IMR-90 (cell line): ENCODE measurements around the gene CMTR1. TPM values are rescaled to one million over a fixed set of nuclear protein-coding genes. Genes with fewer than 3 reads are reported as not detected.

ENCODE experiments used
- ATAC-seq: fragments of 200-7000 bp; cut with Tn5 transposase; 2 replicates; pipeline ENCODE4 v1.9.1; 2020; ENCODE audit warnings: low read depth, mild to moderate bottlenecking, moderate library complexity
- BruUV-seq: library from RNA; stranded (reverse); fragments of 400-500 nt; replicated peaks from 2 replicates; lab custom pipeline; 2021; lab: Mats Ljungman, UMichigan
- CTCF ChIA-PET: fragments of 300-600 bp; formaldehyde crosslinking; extraction: SDS; loops from one replicate; lab custom pipeline; 2021; ENCODE audit warnings: antibody characterized with exemption; lab: Yijun Ruan, JAX
- POLR2A ChIA-PET: fragments of 300-600 bp; sonication (Branson Sonifier 250); formaldehyde crosslinking; loops from one replicate; lab custom pipeline; 2022; ENCODE audit warnings: antibody characterized with exemption; ENCODE audit not compliant: unreplicated experiment; lab: Charles Lee
- DNase-seq: peaks from one replicate; pipeline ENCODE4 v3.0.0; 2013
- H2AFZ ChIP-seq: replicated peaks from 2 replicates; pipeline ENCODE3; 2013; ENCODE audit warnings: low read length, mild to moderate bottlenecking; ENCODE audit not compliant: poor library complexity
- H2AK5ac ChIP-seq: 2 replicates; pipeline ENCODE4 v1.6.1; 2013; ENCODE audit warnings: low read depth, low read length, inconsistent platforms
- H2AK9ac ChIP-seq: replicated peaks from 2 replicates; pipeline ENCODE3; 2013; ENCODE audit warnings: mild to moderate bottlenecking, low read depth, low read length, moderate library complexity; ENCODE audit not compliant: poor library complexity
- H2BK120ac ChIP-seq: 2 replicates; pipeline ENCODE4 v1.6.1; 2013; ENCODE audit warnings: low read depth, low read length, inconsistent platforms
- H2BK15ac ChIP-seq: 3 replicates; pipeline ENCODE4 v1.6.1; 2013; ENCODE audit warnings: low read depth, low read length, inconsistent platforms
- H2BK20ac ChIP-seq: 2 replicates; pipeline ENCODE4 v1.6.1; 2013; ENCODE audit warnings: low read depth, mild to moderate bottlenecking, inconsistent platforms, low read length, moderate library complexity
- H2BK5ac ChIP-seq: 2 replicates; pipeline ENCODE4 v1.6.1; 2013; ENCODE audit warnings: mild to moderate bottlenecking, low read depth, low read length, inconsistent platforms; ENCODE audit not compliant: poor library complexity, severe bottlenecking
- H3K14ac ChIP-seq: replicated peaks from 2 replicates; pipeline ENCODE4 v1.6.1; 2013; ENCODE audit warnings: low read depth, low read length, inconsistent platforms
- H3K18ac ChIP-seq: 2 replicates; pipeline ENCODE4 v1.6.1; 2013; ENCODE audit warnings: low read depth, low read length, control low read depth
- H3K23ac ChIP-seq: 2 replicates; pipeline ENCODE4 v1.6.1; 2013; ENCODE audit warnings: low read depth, low read length, inconsistent platforms
- H3K27ac ChIP-seq: 2 replicates; pipeline ENCODE4 v1.5.1; 2013; ENCODE audit warnings: mild to moderate bottlenecking, control low read depth, low read length; ENCODE audit not compliant: insufficient read depth
- H3K27me3 ChIP-seq: 2 replicates; pipeline ENCODE4 v1.6.1; 2013; ENCODE audit warnings: low read length; ENCODE audit not compliant: control insufficient read depth, insufficient read depth
- H3K36me3 ChIP-seq: 2 replicates; pipeline ENCODE4 v1.6.1; 2013; ENCODE audit warnings: low read length, mixed read lengths; ENCODE audit not compliant: control insufficient read depth, insufficient read depth
- H3K4ac ChIP-seq: 2 replicates; pipeline ENCODE4 v1.6.1; 2013; ENCODE audit warnings: low read depth, low read length, inconsistent platforms
- H3K4me1 ChIP-seq: 2 replicates; pipeline ENCODE4 v1.6.1; 2013; ENCODE audit warnings: low read length, mixed read lengths; ENCODE audit not compliant: control insufficient read depth, insufficient read depth
- H3K4me2 ChIP-seq: 2 replicates; pipeline ENCODE4 v1.6.1; 2013; ENCODE audit warnings: low read depth, mild to moderate bottlenecking, control low read depth, low read length, moderate library complexity
- H3K4me3 ChIP-seq: 2 replicates; pipeline ENCODE4 v1.5.1; 2013; ENCODE audit warnings: low read depth, mild to moderate bottlenecking, control low read depth, low read length, moderate library complexity; ENCODE audit not compliant: insufficient read depth
- H3K56ac ChIP-seq: 2 replicates; pipeline ENCODE4 v1.6.1; 2013; ENCODE audit warnings: low read length, inconsistent platforms; ENCODE audit not compliant: insufficient read depth; ENCODE audit errors: extremely low read depth
- H3K79me1 ChIP-seq, 2 experiments: 2 replicates each; pipeline ENCODE4 v1.6.1; 2013; ENCODE audit warnings: low read length in 2 of 2, inconsistent platforms in 1 of 2, low read depth in 1 of 2
- H3K9ac ChIP-seq: 2 replicates; pipeline ENCODE4 v1.6.1; 2013; ENCODE audit warnings: low read depth, low read length, control low read depth
- H3K9me1 ChIP-seq: 2 replicates; pipeline ENCODE4 v1.6.1; 2013; ENCODE audit warnings: low read length, inconsistent platforms; ENCODE audit not compliant: insufficient read depth
- H3K9me3 ChIP-seq: 2 replicates; pipeline ENCODE4 v1.6.1; 2013; ENCODE audit warnings: low read length; ENCODE audit not compliant: control insufficient read depth, insufficient read depth
- H4K20me1 ChIP-seq: 2 replicates; pipeline ENCODE4 v1.6.1; 2013; ENCODE audit warnings: low read length, inconsistent platforms; ENCODE audit not compliant: insufficient read depth
- H4K5ac ChIP-seq: 2 replicates; pipeline ENCODE4 v1.6.1; 2013; ENCODE audit warnings: mild to moderate bottlenecking, low read depth, low read length, control low read depth
- H4K8ac ChIP-seq, 2 experiments: 2 replicates each; pipeline ENCODE4 v1.6.1; 2013; ENCODE audit warnings: low read depth in 2 of 2, low read length in 2 of 2, control low read depth in 1 of 2, inconsistent platforms in 1 of 2
- H4K91ac ChIP-seq: 2 replicates; pipeline ENCODE4 v1.6.1; 2013; ENCODE audit warnings: low read depth, low read length, inconsistent platforms; ENCODE audit not compliant: insufficient read depth
- MXI1 ChIP-seq: IDR thresholded peaks from 2 replicates; pipeline ENCODE4 v1.6.1; 2012; ENCODE audit warnings: low read depth, mild to moderate bottlenecking, low read length, moderate library complexity, borderline replicate concordance
- RAD21 ChIP-seq: IDR thresholded peaks from 2 replicates; pipeline ENCODE4 v1.6.1; 2012; ENCODE audit warnings: low read length, improper control_type of control experiment
- SMC3 ChIP-seq: fragments of 150-350 bp; IDR thresholded peaks from 2 replicates; pipeline ENCODE4 v1.6.1; 2016; ENCODE audit warnings: low read depth, mild to moderate bottlenecking, antibody characterized with exemption, low read length, moderate library complexity
- WGBS, 2 experiments: methylation state at CpG; one replicate each; pipeline versions ENCODE4 v1.1.5 to v1.1.7; 2013; ENCODE audit warnings: missing lambda C conversion rate in 2 of 2; ENCODE audit not compliant: insufficient read length in 1 of 2; ENCODE audit errors: extremely low coverage in 2 of 2; 5-methylcytosine and 5-hydroxymethylcytosine counted together
- dilution Hi-C: fragments of 300-500 bp; cut with HindIII; formaldehyde crosslinking; loops from one replicate; pipeline ENCODE4 v1.14.3; 2018; ENCODE audit warnings: low sequenced_read_pairs; ENCODE audit not compliant: unreplicated experiment
- in situ Hi-C: fragments of 300-500 bp; cut with MboI; formaldehyde crosslinking; loops from 3 replicates; pipeline ENCODE4 v1.14.3; 2019; ENCODE audit warnings: low sequenced_read_pairs, inconsistent platforms, mixed read lengths
- intact Hi-C: fragments of 100-400 bp; cut with micrococcal nuclease; formaldehyde crosslinking; loops from 2 replicates; pipeline ENCODE4 v1.10.0; 2022
- polyA plus RNA-seq, 3 experiments: library from polyadenylated mRNA; depleted of rRNA; stranded (reverse); fragments of >200 nt; gene quantifications; 2 replicates each; pipeline ENCODE4 v1.2.3, GENCODE V29; 2012; ENCODE audit warnings: low replicate concordance in 1 of 3
- total RNA-seq: library from RNA; depleted of rRNA; stranded (reverse); fragments of >200 nt; gene quantifications from 2 replicates; pipeline ENCODE4 v1.2.3, GENCODE V29; 2012

The CMTR1 gene
- total and polyA plus RNA-seq, 2 of the 4 experiments (the other 2 are of a cell fraction) = 22.6 to 30.1 TPM

DNA sequence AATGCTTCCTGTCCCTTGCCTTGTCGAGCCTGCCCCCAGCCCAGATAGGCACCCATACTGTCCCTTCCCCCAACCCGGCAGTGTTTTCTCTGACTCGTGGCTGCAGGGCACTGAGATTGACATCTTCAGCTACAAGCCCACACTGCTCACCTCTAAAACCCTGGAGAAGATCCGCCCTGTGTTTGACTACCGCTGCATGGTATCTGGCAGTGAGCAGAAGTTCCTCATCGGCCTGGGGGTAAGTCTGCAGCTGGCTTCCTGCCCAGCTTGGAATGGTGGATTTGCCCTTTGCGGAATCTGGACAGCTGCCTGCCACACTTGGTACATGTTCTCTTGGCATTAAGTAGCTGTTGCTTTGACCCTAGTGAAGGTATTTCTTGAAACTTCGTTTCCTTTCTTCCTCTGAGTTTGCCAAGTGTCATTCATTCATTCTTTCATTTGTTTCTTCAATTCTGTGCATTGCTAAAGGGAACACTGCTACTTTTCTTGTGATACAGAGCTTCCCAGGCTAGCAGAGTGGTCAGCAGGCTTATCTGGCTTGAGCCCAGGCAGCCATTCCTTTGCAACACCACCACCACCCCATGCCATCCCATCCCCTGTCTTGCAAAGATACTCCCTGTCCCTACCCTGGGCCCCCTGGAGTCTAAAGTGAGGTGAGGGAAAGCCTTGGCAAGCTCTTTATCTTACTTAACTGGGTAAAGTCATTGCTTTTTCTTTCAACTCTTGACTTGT lies 40.5 kb downstream of the CMTR1 start:
- Histone ChIP-seq H3K27me3 (no peaks in the 10 kb centered on the region), H3K4me3 (no peak overlapping the region), H3K18ac (no peak overlapping the region), H4K5ac (no peak overlapping the region), H2BK20ac (no peak overlapping the region), H3K4me1 (no peaks in the 10 kb centered on the region), H3K4ac (no peak overlapping the region), H3K4me2 (no peak overlapping the region), H2AK5ac (no peak overlapping the region), H3K27ac (no peak overlapping the region), H3K56ac (no peak overlapping the region), H2BK15ac (no peak overlapping the region), H3K14ac (no peak overlapping the region), H3K9me1 (0 out of 2 replicates have a peak, but pooled peaks cover 2% of the 10 kb centered on the region), H2AK9ac (no peak overlapping the region), H4K20me1 (no peaks in the 10 kb centered on the region; the same call in 1 of the 2 replicates), H4K8ac (no peak overlapping the region), H3K23ac (no peak overlapping the region), H2BK120ac (no peak overlapping the region), H3K9me3 (no peaks in the 10 kb centered on the region), H3K79me1 (peaks cover 0 to 2% of the 10 kb centered on the region in 2 experiments; a peak in 1 of 4 replicates), H2AFZ (no peak overlapping the region), H3K36me3 (peaks cover 51% of the 10 kb centered on the region), H4K91ac (no peak overlapping the region), H3K9ac (no peak overlapping the region), H2BK5ac (no peak overlapping the region)
- CTCF ChIA-PET = interaction anchor here (1.1 kb wide), 1 partner anchor 92 kb away, joined by 4 read pairs; no protein-coding TSS in a partner anchor
- in situ Hi-C loops (no loop called here), dilution Hi-C loops (no loop called here), intact Hi-C loops (no loop called here)
- WGBS, 2 experiments = 17% methylated on average over 1 of the region's 8 CpGs; no CpG with 5 or more reads in 1 of the 2 experiments
- POLR2A ChIA-PET = no interaction called here
- TF ChIP-seq RAD21 = no peak
- no peak for TF ChIP-seq SMC3
- no peak for TF ChIP-seq MXI1
- DNase-seq (peak; percentile 33), ATAC-seq (peak; percentile 51)
- no TSS peak for BruUV-seq
